HG03064 (cell line): ENCODE results near the gene LIPN.
"Not testable (repeated sequence)": the region's sequence is repeated elsewhere in the genome, so short reads cannot be mapped to it uniquely, and the experiment has no call there.

Source experiments
- ATAC-seq: cut with Tn5 transposase; IDR thresholded peaks from one replicate; pipeline ENCODE4 v1.9.1; 2021; ENCODE audit warnings: low read depth; ENCODE audit not compliant: unreplicated experiment

Gene LIPN

DNA sequence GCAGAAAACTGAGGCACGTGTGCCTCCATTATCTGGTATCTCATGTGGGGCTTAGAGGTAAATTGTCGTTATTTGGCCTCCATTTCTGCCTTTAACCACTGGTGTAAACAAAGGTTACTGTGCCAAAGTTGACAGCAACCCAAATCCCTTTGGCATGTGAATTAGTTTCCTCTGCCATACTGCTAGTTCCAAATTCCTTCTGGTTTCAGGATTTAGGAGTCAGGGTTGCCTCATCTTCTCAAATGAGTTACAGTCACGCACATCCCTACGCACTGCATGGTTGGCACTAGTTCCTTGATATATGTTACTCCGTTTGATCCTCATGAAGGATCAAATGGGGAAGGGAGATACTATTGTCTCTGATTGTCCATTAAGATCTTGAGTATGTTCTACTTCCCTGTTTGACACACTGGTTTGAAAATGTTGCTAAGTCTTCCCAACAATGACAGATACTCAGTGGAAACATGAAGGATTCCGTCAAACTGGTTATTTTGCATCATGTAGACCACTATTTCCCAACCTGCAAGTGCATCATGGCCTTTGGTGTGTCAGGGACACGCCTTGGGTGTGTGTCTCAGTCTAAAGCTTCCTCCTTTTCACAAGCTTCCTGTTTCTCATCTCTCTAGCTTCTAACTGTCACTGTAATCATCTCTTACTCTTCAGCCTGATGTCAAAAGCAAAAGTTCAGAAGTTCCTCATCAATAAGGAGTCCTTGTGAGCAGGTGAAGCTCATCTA, at the start of gene LIPN:
Gene LIPN, plus strand, starts transcription at position 655 of the 736 bp plus-strand sequence. CDS start 1,386 bp downstream, outside the sequence.
- ATAC-seq = no peak

DNA sequence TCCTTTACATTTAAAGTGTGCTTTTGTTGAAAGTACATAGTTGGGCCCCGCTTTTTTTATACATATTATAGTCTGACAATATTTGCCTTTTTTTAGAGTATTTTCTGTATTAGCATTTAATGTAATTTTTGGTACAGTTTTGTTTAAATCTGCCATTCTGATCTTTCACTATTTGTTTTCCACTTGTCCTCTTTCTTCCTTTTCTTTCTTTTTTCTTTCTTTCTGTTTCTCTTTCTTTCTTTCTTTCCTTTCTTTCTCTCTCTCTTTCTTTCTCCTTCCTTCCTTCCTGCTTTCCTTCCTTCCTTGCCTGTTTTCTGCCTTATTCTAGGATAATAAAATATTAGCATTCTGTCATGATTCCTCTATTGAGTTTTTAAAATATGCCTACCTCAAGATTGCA, 44.3 kb upstream of the LIPN start:
- no peak for ATAC-seq

GRCh38 chr10:88721392-88721791, 38.4 kb upstream of the LIPN start:
- no peak for ATAC-seq

- no peak for ATAC-seq
Measured at GRCh38 chr10:88725798-88726197, 34.0 kb upstream of the LIPN start.

GRCh38 chr10:88728107-88728763, 31.6 kb upstream of the LIPN start:
- no peak for ATAC-seq

- ATAC-seq = no peak
Measured at GRCh38 chr10:88730864-88731263, 29.0 kb upstream of the LIPN start.

DNA sequence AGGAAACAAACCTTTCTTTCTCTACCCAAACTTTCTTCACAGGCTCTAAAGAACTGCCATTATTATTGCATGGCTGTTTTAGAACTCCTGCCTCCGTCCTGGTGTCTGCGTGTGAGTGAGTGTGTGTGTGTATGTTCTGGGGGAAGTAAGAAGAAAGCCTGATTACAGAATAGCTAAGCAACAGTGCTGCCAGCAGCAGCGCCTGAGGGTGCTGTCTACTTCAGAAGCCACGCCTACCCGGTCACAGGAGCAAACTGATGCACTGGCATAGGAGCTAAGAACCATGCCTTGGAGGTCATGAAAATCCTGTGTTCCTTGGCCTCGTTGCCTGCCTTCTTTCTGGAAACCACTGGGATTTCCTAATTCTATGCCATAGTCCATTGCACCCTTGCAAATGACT, 28.5 kb upstream of the LIPN start:
- no peak for ATAC-seq

DNA sequence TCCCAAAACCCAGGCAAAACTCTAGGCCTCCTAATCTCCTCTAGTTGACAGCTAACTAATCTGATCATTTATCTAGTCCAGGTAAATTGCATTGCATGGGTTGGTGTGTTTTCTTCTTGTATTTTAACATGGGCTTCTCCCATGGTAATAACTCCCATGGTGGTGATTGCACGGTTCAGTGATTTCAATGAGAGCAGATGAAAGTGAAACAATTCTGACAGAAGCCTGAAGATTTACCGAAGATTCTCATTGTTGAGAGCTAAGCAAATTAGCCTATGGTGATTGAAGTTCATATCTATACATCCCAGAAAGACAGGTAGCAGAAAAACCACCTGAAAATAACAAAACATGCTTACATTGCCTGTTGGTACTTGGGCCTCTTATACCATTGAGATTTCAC, 26.6 kb upstream of the LIPN start:
- no peak for ATAC-seq

DNA sequence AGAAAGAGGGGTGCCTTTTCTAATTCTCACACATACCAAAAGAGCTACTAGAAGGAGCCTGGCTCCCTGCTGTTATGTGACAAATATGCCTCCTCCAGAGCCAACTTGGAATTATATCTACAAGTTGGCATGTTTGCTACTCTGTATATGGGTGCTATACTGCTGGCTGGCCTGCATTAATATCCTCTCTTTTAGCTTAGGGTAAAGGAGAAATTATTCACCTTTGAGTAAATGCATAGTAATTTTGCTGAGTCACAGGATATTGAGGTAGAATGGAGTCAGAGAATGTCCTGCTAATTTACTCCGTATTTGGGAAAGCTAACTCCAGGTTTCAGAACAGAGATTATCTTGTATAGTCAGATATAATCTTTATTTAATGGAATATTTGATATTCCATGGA, 24.2 kb upstream of the LIPN start:
- no peak for ATAC-seq

GRCh38 chr10:88741921-88742320, 17.9 kb upstream of the LIPN start:
- ATAC-seq = not testable (repeated sequence)

DNA sequence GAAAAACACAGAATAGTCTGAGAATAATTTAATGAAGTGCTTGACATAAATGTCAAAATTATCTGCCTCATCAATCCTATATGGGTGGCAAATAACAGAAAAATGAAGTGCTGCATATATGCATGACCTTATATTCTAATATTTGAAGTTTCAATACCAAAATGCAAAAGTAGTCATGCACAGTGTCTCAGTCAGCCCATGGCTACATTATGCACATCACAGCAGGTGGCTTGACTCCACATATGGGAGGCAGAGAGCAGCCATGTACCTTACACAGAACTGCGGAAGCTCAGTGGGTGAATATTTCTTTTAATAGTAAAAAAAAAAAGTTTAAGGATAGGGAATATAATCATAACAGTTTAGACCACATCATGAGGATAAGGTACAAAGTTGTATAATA, 17.4 kb upstream of the LIPN start:
- no peak for ATAC-seq

GRCh38 chr10:88744002-88744401, 15.8 kb upstream of the LIPN start:
- ATAC-seq = no peak

- ATAC-seq = no peak
Measured at GRCh38 chr10:88745633-88746032, 14.2 kb upstream of the LIPN start.

- no peak for ATAC-seq
Measured at GRCh38 chr10:88754287-88754686, 5.5 kb upstream of the LIPN start.

- ATAC-seq = no peak
Measured at GRCh38 chr10:88755753-88756152, 4.1 kb upstream of the LIPN start.

- no peak for ATAC-seq
Measured at GRCh38 chr10:88756660-88757059, 3.2 kb upstream of the LIPN start.

DNA sequence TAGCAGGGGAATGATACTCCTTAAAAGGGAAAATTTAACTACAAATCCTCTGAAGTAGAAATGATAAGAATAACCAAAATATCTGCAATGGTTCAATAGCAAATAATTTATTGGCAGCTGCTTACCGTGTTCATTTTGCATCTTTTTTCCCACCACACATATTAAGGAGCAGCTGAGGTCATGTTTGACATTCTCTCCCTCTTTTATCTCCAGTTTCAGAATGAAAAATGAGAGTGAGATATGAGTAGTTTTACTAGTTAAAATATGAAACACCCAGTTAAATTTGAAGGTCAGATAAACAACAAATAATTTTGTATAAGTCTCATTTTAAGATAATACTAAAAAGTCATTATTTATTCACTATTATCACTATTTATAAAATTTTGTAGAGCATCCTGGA, 3.1 kb downstream of the LIPN start:
- ATAC-seq = no peak

- no peak for ATAC-seq
Measured at GRCh38 chr10:88763441-88763840, 3.6 kb downstream of the LIPN start.

GRCh38 chr10:88764110-88764509, 4.3 kb downstream of the LIPN start:
- no peak for ATAC-seq

DNA sequence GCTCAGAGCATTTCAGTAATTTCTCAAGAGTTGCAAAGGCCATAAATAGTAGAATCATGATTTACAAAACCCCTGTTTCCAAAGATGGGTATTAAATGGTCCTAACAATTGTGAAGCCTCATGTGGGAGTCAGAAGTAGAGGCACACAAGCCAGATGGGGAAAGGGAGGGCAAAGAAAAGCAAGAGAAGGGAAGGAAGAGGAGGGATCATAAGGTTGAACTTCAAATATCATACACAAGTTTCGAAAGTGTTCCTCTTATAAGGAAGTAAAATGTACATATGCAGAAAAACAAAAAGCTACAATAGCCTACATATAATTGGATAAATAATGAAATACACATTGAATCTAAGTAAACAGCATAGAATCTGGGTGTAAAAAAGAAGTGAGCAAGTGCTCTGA, 6.0 kb downstream of the LIPN start:
- no peak for ATAC-seq

- ATAC-seq = no peak
Measured at GRCh38 chr10:88769384-88769783, 9.6 kb downstream of the LIPN start.

- ATAC-seq = no peak
Measured at GRCh38 chr10:88781206-88781605, 21.4 kb downstream of the LIPN start.
